Activated naive CD4-positive, alpha-beta T cell treated with anti-CD3 and anti-CD28 coated beads, Interleukin-2, amount 50 U/mL, for 24 hours (primary cell): ENCODE data around the gene GABRB2.

Experiments used
- H3K27ac Mint-ChIP-seq: one replicate; pipeline ENCODE4 v1.8.0; 2021; ENCODE audit warnings: mild to moderate bottlenecking, mixed read lengths
- H3K27me3 Mint-ChIP-seq: one replicate; pipeline ENCODE4 v1.8.0; 2021; ENCODE audit warnings: mixed read lengths
- H3K36me3 Mint-ChIP-seq: one replicate; pipeline ENCODE4 v1.8.0; 2021; ENCODE audit warnings: mixed read lengths
- H3K4me1 Mint-ChIP-seq: one replicate; pipeline ENCODE4 v1.8.0; 2021; ENCODE audit warnings: mixed read lengths
- H3K4me3 Mint-ChIP-seq: one replicate; pipeline ENCODE4 v1.8.0; 2021; ENCODE audit warnings: mild to moderate bottlenecking, mixed read lengths
- H3K9me3 Mint-ChIP-seq: one replicate; pipeline ENCODE4 v1.8.0; 2021; ENCODE audit warnings: mixed read lengths

Gene GABRB2

DNA sequence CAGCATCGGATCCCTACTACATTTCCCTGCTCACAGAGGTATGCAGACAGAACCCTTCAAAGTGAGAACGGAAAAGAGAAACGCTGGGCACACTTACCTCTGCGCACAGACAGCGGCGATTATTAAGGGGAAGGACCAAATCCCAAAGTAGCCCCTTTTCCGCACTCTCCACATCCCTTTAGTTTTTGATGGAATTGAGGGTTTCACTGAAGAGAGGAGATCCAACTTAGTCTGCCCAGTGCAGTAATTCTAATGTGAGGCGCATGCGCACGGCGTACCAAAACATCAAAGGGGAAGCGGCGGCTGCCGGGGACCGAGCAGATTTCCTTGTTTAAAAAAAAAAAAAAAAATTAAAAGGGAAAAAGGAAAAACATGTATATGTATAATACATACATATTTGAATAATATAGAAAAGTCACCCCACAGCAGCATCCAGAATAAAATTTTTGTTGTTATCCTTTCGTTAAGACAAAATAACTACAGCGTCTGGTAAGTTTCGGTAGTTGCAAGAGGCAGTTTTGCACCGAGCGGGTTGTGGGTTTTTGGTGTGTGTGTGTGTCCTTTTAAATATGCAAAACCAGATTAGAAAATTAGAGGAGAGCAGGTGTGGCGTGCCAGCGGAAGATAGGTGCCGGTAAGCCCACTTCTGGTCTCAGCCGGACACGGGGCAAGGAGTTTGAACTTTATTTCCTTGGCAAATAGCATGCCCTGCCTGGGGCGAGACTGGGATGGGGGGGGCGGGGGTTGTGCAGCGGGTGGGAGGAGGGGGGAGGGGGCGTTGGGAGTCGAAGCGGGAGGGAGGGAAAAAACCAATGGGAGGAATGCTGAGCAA lies at the start of gene GABRB2:
Gene GABRB2 (minus strand): TSS at position 256 of the 832 bp plus-strand sequence. CDS start 82 bp downstream, at position 174.
- peaks cover 6% of the 10 kb centered on the region for H3K9me3 Mint-ChIP-seq
- peaks cover 49% of the 10 kb centered on the region for H3K27me3 Mint-ChIP-seq
- peak within 1 kb of the TSS; percentile 83 for H3K4me3 Mint-ChIP-seq
- peaks cover 16% of the 10 kb centered on the region for H3K4me1 Mint-ChIP-seq
- peaks cover 1% of the 10 kb centered on the region for H3K36me3 Mint-ChIP-seq
- H3K27ac Mint-ChIP-seq, result no peak within 1 kb of the TSS

DNA sequence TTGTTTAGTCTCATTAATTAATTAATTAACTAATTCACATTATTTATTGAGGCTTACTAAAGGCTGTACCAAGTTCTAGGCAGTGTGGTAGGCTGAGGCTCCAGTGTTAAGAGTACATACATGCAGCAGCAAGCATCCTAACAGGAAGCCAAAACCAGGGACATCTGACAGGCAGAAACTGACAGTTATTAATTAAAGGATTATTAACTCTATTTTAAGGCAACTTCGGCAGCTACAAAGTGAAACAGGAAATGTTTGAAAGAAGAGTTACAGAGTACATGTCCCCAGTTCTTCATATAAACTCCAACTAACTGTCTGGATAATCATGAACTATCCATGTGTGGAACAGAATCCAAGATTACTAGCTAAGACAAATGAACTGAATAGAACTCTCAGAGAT lies 39.3 kb upstream of the GABRB2 start:
- no peaks in the 10 kb centered on the region for H3K27me3 Mint-ChIP-seq
- H3K9me3 Mint-ChIP-seq, result peaks cover 5% of the 10 kb centered on the region
- no peaks in the 10 kb centered on the region for H3K36me3 Mint-ChIP-seq
- no peak overlapping the region for H3K27ac Mint-ChIP-seq
- H3K4me1 Mint-ChIP-seq, result no peaks in the 10 kb centered on the region
- H3K4me3 Mint-ChIP-seq, result no peak overlapping the region

DNA sequence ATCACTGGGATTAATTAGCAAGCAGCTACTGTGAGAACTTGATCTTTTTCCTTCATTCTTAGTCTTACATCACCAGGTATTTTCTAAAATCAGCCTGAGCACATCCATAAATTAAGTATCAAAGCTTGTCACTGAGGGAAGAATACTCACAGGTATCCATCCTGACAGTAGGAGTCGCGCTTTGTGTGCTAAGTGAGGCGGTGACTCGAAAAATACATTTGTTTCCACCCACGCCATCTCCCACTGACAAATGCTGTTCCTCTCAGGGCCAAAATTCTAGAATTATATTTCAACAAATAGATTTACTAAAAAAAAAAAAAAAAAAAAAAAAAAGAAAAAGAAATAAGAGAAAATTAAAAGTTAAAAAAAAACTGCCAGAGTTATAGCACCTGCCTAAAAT lies 34.1 kb upstream of the GABRB2 start:
- Mint-ChIP-seq H3K4me3 (no peak overlapping the region), H3K9me3 (peaks cover 9% of the 10 kb centered on the region), H3K27ac (no peak overlapping the region), H3K4me1 (no peaks in the 10 kb centered on the region), H3K27me3 (no peaks in the 10 kb centered on the region), H3K36me3 (no peaks in the 10 kb centered on the region)

DNA sequence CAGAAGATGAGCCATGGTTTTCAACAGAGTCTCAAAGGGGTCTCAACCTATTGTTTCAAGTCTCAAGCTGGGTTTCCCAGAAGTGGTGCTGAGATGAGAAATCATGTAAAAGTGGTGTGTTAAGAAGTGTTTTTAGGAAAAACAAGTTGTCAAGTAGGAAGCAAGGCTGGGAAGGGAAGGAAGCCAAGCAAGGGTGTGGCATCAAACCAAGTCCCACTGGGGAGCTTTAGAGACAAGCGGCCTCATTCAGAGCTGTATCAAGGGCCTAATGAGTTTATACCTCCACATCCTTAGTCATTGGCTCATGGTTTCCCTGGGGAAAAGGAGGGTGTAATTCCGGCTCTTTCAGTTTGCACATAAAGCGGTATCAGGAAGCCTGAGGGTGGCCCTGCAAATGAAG lies 26.4 kb upstream of the GABRB2 start:
- no peak overlapping the region for H3K27ac Mint-ChIP-seq

DNA sequence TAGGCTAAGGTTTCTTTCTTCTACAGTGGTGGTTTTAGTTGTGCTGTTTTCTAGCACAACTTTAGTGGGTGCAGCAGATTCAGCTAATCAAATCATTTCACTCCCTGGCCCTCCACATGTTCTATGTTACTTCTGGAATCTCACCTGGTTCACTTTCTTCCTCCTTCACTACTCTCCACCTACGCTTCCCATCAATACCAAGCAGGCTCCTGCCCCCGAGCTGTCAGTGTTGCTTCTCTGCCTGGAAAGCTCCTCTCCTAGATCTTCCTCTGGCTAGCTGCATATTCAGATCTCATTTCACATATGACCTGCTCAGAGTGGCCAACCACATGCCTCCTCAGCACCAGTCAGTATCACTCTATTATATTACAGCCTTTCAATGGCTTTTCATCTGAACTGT lies 19.6 kb upstream of the GABRB2 start:
- H3K27ac Mint-ChIP-seq, result no peak overlapping the region
- no peaks in the 10 kb centered on the region for H3K27me3 Mint-ChIP-seq
- no peaks in the 10 kb centered on the region for H3K36me3 Mint-ChIP-seq
- H3K9me3 Mint-ChIP-seq, result peaks cover 5% of the 10 kb centered on the region
- no peaks in the 10 kb centered on the region for H3K4me1 Mint-ChIP-seq
- no peak overlapping the region for H3K4me3 Mint-ChIP-seq

More for the DNA sequence above, 26.4 kb upstream of the GABRB2 start:
- Mint-ChIP-seq H3K9me3 (peaks cover 4% of the 10 kb centered on the region), H3K4me1 (no peaks in the 10 kb centered on the region), H3K4me3 (no peak overlapping the region), H3K36me3 (no peaks in the 10 kb centered on the region), H3K27me3 (no peaks in the 10 kb centered on the region)

DNA sequence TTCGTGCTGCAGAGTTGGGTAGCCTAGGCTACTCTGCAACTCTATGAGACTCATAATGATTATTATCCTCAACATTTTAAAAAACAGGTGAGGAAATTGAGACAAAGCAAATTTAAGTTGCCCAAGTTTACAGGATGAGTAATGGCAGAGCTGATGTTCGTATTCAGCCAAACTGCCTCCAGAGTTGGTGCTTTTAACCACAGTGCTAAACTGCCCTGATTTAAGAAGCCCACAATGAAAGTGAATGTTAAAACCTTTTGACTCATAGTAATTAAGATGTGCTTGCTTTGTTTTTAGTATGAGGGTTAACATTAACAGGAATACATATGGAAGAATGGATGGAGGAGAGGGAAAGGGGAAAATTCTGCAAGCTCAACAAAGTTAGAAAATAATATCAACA lies 15.9 kb upstream of the GABRB2 start:
- peaks cover 8% of the 10 kb centered on the region for H3K9me3 Mint-ChIP-seq

DNA sequence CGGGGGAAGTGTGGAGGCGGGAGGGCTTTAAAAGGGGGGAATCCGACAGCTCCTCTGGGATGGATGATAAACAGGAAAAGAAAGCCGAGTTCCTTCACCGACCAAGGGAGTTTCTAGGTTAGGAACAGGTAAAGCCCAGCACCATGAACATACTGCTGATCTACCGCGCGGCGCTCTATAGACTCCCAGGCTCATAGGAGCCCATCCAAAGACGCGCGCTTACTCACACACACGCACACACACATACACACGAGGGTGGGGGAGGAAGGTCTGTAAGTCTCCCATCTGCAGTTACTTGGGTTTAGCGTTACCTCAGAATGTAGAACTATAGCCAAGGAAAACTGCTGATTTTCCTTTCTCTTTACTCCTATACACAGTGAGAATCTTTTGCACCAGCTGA lies 2.6 kb upstream of the GABRB2 start:
- Mint-ChIP-seq H3K4me3 (no peak overlapping the region), H3K4me1 (peaks cover 16% of the 10 kb centered on the region), H3K36me3 (peaks cover 1% of the 10 kb centered on the region), H3K27ac (no peak overlapping the region), H3K27me3 (peaks cover 50% of the 10 kb centered on the region), H3K9me3 (peaks cover 6% of the 10 kb centered on the region)

More for the DNA sequence above, 15.9 kb upstream of the GABRB2 start:
- no peak overlapping the region for H3K27ac Mint-ChIP-seq
- no peaks in the 10 kb centered on the region for H3K27me3 Mint-ChIP-seq
- H3K4me3 Mint-ChIP-seq, result no peak overlapping the region
- H3K36me3 Mint-ChIP-seq, result no peaks in the 10 kb centered on the region
- no peaks in the 10 kb centered on the region for H3K4me1 Mint-ChIP-seq

DNA sequence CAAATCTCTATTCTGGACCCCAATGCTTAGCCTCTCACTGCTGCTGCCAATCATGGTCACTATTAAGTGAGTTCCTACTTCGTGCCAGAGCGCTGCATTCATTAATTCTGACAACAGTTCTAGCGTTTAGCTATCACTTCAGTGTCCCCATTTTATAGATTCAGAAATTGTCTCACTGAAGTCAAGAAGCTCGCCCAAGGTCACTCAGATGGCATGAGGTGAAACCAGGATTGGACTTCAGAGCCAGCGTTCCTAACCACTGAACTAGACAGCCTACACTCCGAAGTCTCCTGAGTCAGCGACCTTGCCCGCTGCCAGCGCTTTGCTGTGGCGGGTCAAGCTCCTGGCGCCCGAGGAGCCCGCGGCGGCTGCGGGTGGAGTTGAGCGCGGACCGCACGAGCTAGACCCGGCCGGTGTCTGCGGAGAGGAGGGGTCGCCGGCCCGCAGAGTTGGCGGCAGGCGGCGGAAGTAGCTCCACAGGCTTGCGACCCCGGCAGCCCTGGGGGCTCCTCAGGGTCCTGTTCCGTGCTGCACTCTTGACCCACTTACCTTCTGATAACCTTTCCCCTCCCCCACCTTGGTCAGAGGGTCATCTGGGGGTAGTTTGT lies 2.1 kb upstream of the GABRB2 start:
- H3K27ac Mint-ChIP-seq, result no peak overlapping the region
- peaks cover 50% of the 10 kb centered on the region for H3K27me3 Mint-ChIP-seq
- peak overlapping the region; percentile 15 for H3K4me3 Mint-ChIP-seq
- H3K9me3 Mint-ChIP-seq, result peaks cover 6% of the 10 kb centered on the region
- peaks cover 16% of the 10 kb centered on the region for H3K4me1 Mint-ChIP-seq
- peaks cover 1% of the 10 kb centered on the region for H3K36me3 Mint-ChIP-seq

DNA sequence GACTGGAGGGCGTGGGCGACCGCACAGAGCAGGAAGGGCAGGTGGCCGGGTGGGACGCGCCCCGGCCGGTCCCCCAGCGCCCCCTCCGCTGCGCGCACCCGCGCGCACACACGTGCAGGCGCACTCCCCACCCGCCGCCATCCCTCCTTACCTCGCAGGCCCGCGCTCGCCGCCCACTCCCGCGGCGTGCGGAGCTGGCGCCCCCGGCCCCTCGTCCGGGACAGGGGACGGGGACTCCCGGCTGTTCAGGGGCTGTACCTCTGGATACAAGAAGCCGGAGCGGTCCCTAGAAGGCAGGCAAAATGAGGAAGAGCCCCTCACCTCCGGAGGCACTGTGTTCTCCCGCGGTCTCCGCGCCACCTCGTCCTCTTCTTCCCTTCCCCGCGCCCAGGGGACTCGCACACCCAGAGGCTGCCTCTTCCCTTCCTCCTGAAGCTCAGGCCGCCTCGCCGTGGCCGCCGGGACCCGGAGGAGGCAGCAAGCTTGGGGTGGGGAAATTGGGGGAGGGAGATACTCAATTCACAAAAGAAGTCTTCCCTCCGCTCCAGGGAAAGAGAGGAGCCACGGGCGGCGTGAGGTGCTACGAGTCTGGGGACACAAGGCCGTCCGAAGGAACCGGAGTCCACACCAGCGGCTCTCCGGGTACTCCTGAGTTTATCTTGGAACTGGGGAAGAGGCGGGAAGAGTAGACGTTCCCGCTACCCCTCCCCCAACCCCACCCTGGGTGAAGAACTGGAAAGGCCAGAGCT lies 1.4 kb upstream of the GABRB2 start:
- Mint-ChIP-seq H3K4me3 (peak overlapping the region; percentile 30), H3K27ac (no peak overlapping the region)

DNA sequence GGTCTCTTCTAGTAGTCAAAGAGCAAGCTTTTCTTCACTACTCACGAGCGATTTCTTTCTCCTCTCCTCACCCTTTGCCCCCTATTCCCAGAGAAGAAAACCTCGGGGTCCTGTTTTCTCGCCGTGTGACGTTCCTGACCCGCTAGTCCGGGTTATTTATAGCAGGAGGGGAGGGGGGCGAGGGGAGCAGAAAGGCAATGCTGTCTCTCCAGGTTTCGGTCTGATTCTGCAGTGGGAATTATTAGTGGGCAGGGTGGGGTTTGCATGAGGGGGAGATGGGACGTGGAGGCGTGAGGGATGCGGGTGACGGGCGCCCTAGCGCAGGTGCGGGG lies 847 bp upstream of the GABRB2 start:
- Mint-ChIP-seq H3K27ac (no peak overlapping the region), H3K36me3 (peaks cover 1% of the 10 kb centered on the region), H3K27me3 (peaks cover 51% of the 10 kb centered on the region), H3K9me3 (peaks cover 6% of the 10 kb centered on the region), H3K4me3 (peak overlapping the region; percentile 30), H3K4me1 (peaks cover 16% of the 10 kb centered on the region)

More for the DNA sequence above, 1.4 kb upstream of the GABRB2 start:
- peaks cover 6% of the 10 kb centered on the region for H3K9me3 Mint-ChIP-seq
- H3K4me1 Mint-ChIP-seq, result peaks cover 16% of the 10 kb centered on the region
- peaks cover 1% of the 10 kb centered on the region for H3K36me3 Mint-ChIP-seq
- peaks cover 52% of the 10 kb centered on the region for H3K27me3 Mint-ChIP-seq

DNA sequence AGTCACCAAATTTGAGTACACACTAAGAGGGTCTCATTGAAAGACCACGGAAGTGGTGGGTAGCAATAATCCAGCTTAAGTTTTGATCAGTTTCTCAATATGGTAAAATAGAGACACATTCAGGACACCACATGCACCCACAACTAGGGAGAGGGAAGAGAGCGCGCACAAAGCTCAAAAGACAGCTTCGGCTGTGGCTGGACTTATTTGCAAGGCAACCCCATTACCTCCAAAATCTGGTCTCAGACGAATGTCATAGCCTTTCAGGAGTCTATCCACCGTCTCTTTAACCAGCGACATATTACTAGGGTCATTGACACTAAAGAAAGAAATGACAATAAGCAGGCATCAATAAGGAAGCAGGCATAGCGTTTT lies 443 bp downstream of the GABRB2 start:
- Mint-ChIP-seq H3K27ac (no peak overlapping the region), H3K9me3 (peaks cover 6% of the 10 kb centered on the region), H3K4me3 (peak overlapping the region; percentile 83), H3K36me3 (peaks cover 1% of the 10 kb centered on the region), H3K4me1 (peaks cover 16% of the 10 kb centered on the region), H3K27me3 (peaks cover 49% of the 10 kb centered on the region)

DNA sequence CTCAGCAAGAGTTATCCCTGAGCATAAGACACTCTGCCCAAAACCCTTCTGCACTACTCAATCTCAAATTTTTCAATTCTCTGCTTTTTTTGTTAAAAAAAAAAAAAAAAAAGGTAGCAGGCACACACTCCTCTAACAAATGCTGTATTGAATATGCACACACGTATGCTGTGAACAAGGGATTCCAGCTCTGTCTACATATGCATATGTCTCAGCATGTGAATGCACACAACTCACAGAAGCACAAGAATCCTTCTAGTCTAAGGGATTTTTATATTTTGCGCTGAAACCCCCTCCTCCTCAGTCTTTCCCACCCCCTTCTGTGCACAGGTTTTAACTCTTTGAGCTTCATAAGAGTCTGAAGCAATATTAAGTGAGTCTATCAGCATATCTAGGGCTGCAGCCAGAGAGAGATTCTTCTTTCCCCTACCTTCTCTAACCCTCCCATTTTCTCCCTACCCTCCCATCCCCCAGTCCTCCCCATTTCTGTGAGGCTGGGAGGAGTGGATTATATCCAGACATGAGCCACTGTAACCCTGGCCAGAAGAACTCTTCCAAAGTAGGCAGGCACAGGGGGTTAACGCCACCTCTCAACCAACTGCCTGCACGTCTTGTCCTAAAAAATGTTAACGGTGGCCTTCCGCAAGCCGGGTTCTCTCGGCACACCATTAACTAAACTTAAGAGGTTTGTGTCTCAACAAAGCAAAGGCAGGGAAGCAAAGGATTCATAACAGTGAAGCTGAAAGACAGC lies 1.0 kb downstream of the GABRB2 start:
- peaks cover under 1% of the 10 kb centered on the region for H3K9me3 Mint-ChIP-seq
- H3K27me3 Mint-ChIP-seq, result peaks cover 43% of the 10 kb centered on the region
- peak overlapping the region; percentile 83 for H3K4me3 Mint-ChIP-seq
- peaks cover 1% of the 10 kb centered on the region for H3K36me3 Mint-ChIP-seq
- H3K4me1 Mint-ChIP-seq, result peaks cover 16% of the 10 kb centered on the region
- H3K27ac Mint-ChIP-seq, result no peak overlapping the region

DNA sequence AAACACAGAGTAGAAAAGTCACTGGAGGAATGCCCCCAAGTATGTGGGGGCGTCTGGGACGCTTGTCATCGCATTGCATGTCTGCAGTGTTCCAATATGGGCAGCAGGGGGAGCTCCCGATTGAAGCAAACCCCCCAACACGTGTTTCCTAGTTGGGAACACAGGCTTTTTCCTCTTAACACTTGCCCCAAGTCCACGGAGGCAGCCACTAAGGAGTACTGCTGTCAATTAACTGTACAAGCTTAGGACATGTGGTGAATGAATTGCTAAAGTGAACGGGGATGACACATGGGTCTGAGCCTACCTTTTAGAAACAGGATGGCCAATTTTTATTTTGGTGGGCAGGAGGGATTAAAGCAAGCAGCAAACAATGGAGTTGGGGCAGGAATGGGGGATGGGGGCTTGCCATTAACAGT lies 2.2 kb downstream of the GABRB2 start:
- H3K27me3 Mint-ChIP-seq, result peaks cover 38% of the 10 kb centered on the region
- H3K27ac Mint-ChIP-seq, result no peak overlapping the region
- H3K4me1 Mint-ChIP-seq, result peaks cover 16% of the 10 kb centered on the region
- no peaks in the 10 kb centered on the region for H3K9me3 Mint-ChIP-seq
- H3K36me3 Mint-ChIP-seq, result peaks cover 1% of the 10 kb centered on the region
- no peak overlapping the region for H3K4me3 Mint-ChIP-seq

DNA sequence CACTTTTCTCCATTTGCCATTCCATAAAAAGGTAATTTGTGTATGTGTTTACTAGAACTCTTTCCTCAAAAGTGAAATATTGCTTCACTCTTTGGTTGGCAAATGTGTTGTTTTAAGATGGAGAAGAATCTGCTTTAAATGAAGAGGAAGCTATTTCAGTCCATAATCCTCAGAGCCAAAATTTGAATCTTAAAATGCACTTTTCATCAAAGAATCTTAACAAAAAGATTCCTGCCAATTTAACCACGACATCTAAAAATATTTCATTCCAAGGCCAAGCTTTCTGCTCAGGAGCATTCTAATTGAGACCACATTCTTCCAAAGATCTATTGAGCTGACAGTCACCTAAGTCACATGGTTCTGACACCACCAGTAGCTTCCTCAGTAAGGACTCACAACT lies 7.5 kb downstream of the GABRB2 start:
- no peak overlapping the region for H3K4me3 Mint-ChIP-seq
- H3K27me3 Mint-ChIP-seq, result peaks cover 2% of the 10 kb centered on the region
- H3K36me3 Mint-ChIP-seq, result no peaks in the 10 kb centered on the region
- H3K4me1 Mint-ChIP-seq, result no peaks in the 10 kb centered on the region
- no peak overlapping the region for H3K27ac Mint-ChIP-seq
- H3K9me3 Mint-ChIP-seq, result no peaks in the 10 kb centered on the region

DNA sequence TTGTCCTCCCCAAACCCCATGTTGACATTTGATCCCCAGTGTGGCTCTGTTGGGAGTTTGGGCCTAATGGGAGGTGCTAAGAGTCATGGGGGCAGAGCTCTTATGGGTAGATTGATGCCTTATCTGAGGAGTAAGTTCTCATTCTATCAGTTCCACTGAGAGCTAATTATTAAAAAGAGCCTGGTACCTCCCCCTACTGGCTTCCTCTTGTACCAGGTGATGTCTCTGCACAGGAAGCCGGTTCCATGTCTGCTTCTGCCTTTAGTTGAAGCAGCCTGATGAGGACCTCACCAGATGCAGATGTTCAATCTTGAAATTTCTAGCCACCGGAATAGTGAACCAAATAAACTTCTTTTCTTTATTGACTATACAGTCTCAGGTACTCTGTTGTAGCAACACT lies 10.8 kb downstream of the GABRB2 start:
- no peaks in the 10 kb centered on the region for H3K4me1 Mint-ChIP-seq
- H3K36me3 Mint-ChIP-seq, result no peaks in the 10 kb centered on the region
- no peak overlapping the region for H3K27ac Mint-ChIP-seq
- no peaks in the 10 kb centered on the region for H3K27me3 Mint-ChIP-seq
- no peak overlapping the region for H3K4me3 Mint-ChIP-seq
- H3K9me3 Mint-ChIP-seq, result no peaks in the 10 kb centered on the region
